Natural killer cell (primary cell): ENCODE measurements around the gene AKIRIN2. TPM values are rescaled to one million over a fixed set of nuclear protein-coding genes. Genes with fewer than 3 reads are reported as not detected.
A peak's percentile ranks its signal among the peaks of the same experiment; 100 is the strongest.

Source experiments
- ATAC-seq, 3 donors: fragments of 150-1000 bp in 2 of 3; fragments of 200-7000 bp in 1 of 3; cut with Tn5 transposase; 1 replicate in 1 of 3; 2 replicates in 2 of 3; pipeline ENCODE4 v1.10.0; 2021; ENCODE audit warnings: mild to moderate bottlenecking in 2 of 3, moderate library complexity in 2 of 3
- DNase-seq, 2 donors: peaks; one replicate each; pipeline versions ENCODE4 v3.0.0 to v3.0.0-alpha.2; 2013 to 2021; ENCODE audit warnings: mixed read lengths in 1 of 2
- H3K27ac ChIP-seq: one replicate; pipeline ENCODE4 v1.5.1; 2013; ENCODE audit warnings: mild to moderate bottlenecking, low read length
- H3K27me3 ChIP-seq: one replicate; pipeline ENCODE4 v1.6.1; 2013; ENCODE audit warnings: low read length; ENCODE audit not compliant: control insufficient read depth, insufficient read depth
- H3K36me3 ChIP-seq: one replicate; pipeline ENCODE4 v1.6.1; 2013; ENCODE audit warnings: low read length; ENCODE audit not compliant: control insufficient read depth, insufficient read depth
- H3K4me1 ChIP-seq: one replicate; pipeline ENCODE4 v1.6.1; 2013; ENCODE audit warnings: low read length; ENCODE audit not compliant: control insufficient read depth, insufficient read depth
- H3K4me3 ChIP-seq: one replicate; pipeline ENCODE4 v1.5.1; 2013; ENCODE audit warnings: low read length
- H3K9me3 ChIP-seq: one replicate; pipeline ENCODE4 v1.6.1; 2013; ENCODE audit warnings: low read length; ENCODE audit not compliant: control insufficient read depth, insufficient read depth
- H3K27ac Mint-ChIP-seq, 2 donors: one replicate each; pipeline ENCODE4 v1.8.0; 2022; ENCODE audit warnings: mild to moderate bottlenecking in 2 of 2, mixed read lengths in 2 of 2, moderate library complexity in 1 of 2
- H3K27me3 Mint-ChIP-seq, 2 donors: one replicate each; pipeline ENCODE4 v1.8.0; 2022; ENCODE audit warnings: low read depth in 2 of 2, mixed read lengths in 2 of 2
- H3K36me3 Mint-ChIP-seq: one replicate; pipeline ENCODE4 v1.8.0; 2022; ENCODE audit warnings: mixed read lengths
- H3K4me1 Mint-ChIP-seq, 2 donors: one replicate each; pipeline ENCODE4 v1.8.0; 2022; ENCODE audit warnings: mixed read lengths in 2 of 2
- H3K4me3 Mint-ChIP-seq: one replicate; pipeline ENCODE4 v1.8.0; 2022; ENCODE audit warnings: mild to moderate bottlenecking, moderate library complexity, mixed read lengths
- H3K9me3 Mint-ChIP-seq, 2 donors: one replicate each; pipeline ENCODE4 v1.8.0; 2022; ENCODE audit warnings: mixed read lengths in 2 of 2
- whole genome bisulfite sequencing: methylation state at CpG from one replicate; pipeline ENCODE4 v1.1.7; 2013; ENCODE audit warnings: missing lambda C conversion rate; ENCODE audit not compliant: insufficient coverage; 5-methylcytosine and 5-hydroxymethylcytosine counted together
- intact Hi-C: fragments of 100-400 bp; cut with micrococcal nuclease; formaldehyde crosslinking; loops from one replicate; pipeline ENCODE4 v1.14.2; 2022
- total RNA-seq, 4 donors: library from RNA; stranded (reverse); fragments of 120-200 nt in 1 of 4; gene quantifications; one replicate each; pipeline versions ENCODE4 v1.2.3 to v1.2.4, GENCODE V29; 2013 to 2022
- TF ChIP-seq, protein P1 (sequence below): fragments of 200-600 bp; IDR thresholded peaks from one replicate; pipeline ENCODE4 v1.8.0; 2022; ENCODE audit warnings: antibody characterized with exemption

Gene AKIRIN2
- total RNA-seq, 3 donors from 2014 or later (not counting 1 experiment from before 2014, with no cell fraction given), result 102 to 156 (median 108) TPM

- peaks cover 11% of the 10 kb centered on the region for H3K36me3 ChIP-seq
- peak overlapping the region in 1 of 2 donors; percentile 37 for H3K27ac Mint-ChIP-seq
These were observed 48.7 kb downstream of the AKIRIN2 start for GRCh38 chr6:87653074-87653962.

DNA sequence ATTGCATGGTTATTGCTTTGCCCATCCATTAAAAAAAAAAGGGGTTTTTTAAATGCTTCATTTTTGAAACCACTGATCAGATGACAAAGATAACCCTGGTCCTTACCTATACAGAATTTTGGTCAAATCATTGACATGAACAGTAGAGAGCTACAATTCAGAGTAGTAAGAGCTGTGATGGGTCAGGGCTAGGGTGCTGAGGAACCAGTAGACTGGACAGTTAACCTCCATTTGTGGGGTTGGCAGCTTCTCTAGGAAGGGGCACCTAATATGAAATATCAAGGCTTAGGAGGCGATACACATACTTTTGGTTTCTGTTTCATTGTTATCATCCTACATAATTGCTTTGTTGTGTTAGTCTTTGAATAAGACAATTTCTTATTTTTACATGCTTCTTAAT, 57.0 kb downstream of the AKIRIN2 start:
- no CpG with 5 or more reads among the region's 1 CpG for WGBS
- Mint-ChIP-seq H3K27me3 (no peaks in the 10 kb centered on the region), H3K27ac (peak overlapping the region; percentile 68 to 80), H3K36me3 (no peaks in the 10 kb centered on the region), H3K4me3 (peak overlapping the region; percentile 72), H3K9me3 (no peaks in the 10 kb centered on the region), H3K4me1 (peaks cover 0 to 9% of the 10 kb centered on the region in 2 donors)
- H3K27me3 ChIP-seq, result no peaks in the 10 kb centered on the region
- peak; percentile 64 to 66 (median 64) for ATAC-seq
- peak in 1 of 2 donors; percentile 38 for DNase-seq
- H3K9me3 ChIP-seq, result no peaks in the 10 kb centered on the region
- TF ChIP-seq, protein P1, sequence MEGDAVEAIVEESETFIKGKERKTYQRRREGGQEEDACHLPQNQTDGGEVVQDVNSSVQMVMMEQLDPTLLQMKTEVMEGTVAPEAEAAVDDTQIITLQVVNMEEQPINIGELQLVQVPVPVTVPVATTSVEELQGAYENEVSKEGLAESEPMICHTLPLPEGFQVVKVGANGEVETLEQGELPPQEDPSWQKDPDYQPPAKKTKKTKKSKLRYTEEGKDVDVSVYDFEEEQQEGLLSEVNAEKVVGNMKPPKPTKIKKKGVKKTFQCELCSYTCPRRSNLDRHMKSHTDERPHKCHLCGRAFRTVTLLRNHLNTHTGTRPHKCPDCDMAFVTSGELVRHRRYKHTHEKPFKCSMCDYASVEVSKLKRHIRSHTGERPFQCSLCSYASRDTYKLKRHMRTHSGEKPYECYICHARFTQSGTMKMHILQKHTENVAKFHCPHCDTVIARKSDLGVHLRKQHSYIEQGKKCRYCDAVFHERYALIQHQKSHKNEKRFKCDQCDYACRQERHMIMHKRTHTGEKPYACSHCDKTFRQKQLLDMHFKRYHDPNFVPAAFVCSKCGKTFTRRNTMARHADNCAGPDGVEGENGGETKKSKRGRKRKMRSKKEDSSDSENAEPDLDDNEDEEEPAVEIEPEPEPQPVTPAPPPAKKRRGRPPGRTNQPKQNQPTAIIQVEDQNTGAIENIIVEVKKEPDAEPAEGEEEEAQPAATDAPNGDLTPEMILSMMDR, result no peak
- H3K36me3 ChIP-seq, result no peaks in the 10 kb centered on the region
- H3K27ac ChIP-seq, result peak overlapping the region; percentile 43
- H3K4me3 ChIP-seq, result no peak overlapping the region
- intact Hi-C loops, result no loop called here
- H3K4me1 ChIP-seq, result peaks cover 3% of the 10 kb centered on the region

More at GRCh38 chr6:87653074-87653962, 48.7 kb downstream of the AKIRIN2 start:
- WGBS, result 95% methylated on average over 2 of the region's 3 CpGs
- no peak for ATAC-seq
- no peaks in the 10 kb centered on the region for H3K9me3 ChIP-seq
- H3K27me3 ChIP-seq, result no peaks in the 10 kb centered on the region
- no peaks in the 10 kb centered on the region for H3K9me3 Mint-ChIP-seq
- no peak overlapping the region for H3K4me3 ChIP-seq
- H3K4me1 ChIP-seq, result no peaks in the 10 kb centered on the region
- TF ChIP-seq, protein P1, result no peak
- H3K36me3 Mint-ChIP-seq, result peaks cover 13% of the 10 kb centered on the region
- H3K4me1 Mint-ChIP-seq, result peaks cover 0 to 6% of the 10 kb centered on the region in 2 donors
- H3K4me3 Mint-ChIP-seq, result no peak overlapping the region
- DNase-seq, result peak in 1 of 2 donors; percentile 46
- intact Hi-C loops, result no loop called here
- no peak overlapping the region for H3K27ac ChIP-seq
- H3K27me3 Mint-ChIP-seq, result no peaks in the 10 kb centered on the region

- WGBS, result 90% methylated on average over 1 of the region's 1 CpG
- Histone ChIP-seq H3K4me1 (peaks cover 3% of the 10 kb centered on the region), H3K27me3 (no peaks in the 10 kb centered on the region), H3K36me3 (peaks cover 3% of the 10 kb centered on the region), H3K27ac (no peak overlapping the region), H3K9me3 (no peaks in the 10 kb centered on the region), H3K4me3 (no peak overlapping the region)
- peaks cover 0 to 9% of the 10 kb centered on the region in 2 donors for H3K4me1 Mint-ChIP-seq
- no peak overlapping the region for H3K4me3 Mint-ChIP-seq
- H3K27ac Mint-ChIP-seq, result no peak overlapping the region
- TF ChIP-seq, protein P1, result no peak
- no peaks in the 10 kb centered on the region for H3K9me3 Mint-ChIP-seq
- intact Hi-C loops, result no loop called here
- DNase-seq (no peak), ATAC-seq (no peak)
- no peaks in the 10 kb centered on the region for H3K36me3 Mint-ChIP-seq
- no peaks in the 10 kb centered on the region for H3K27me3 Mint-ChIP-seq
These were observed 60.9 kb downstream of the AKIRIN2 start for GRCh38 chr6:87641065-87641692.
